Ishikawa (cell line): ENCODE measurements around the gene SRPK2.

Experiments
- CEBPB ChIP-seq: IDR thresholded peaks from 2 replicates; pipeline ENCODE4 v1.6.1; 2012
- CREB1 ChIP-seq: IDR thresholded peaks from 2 replicates; pipeline ENCODE4 v1.6.1; 2012; ENCODE audit warnings: low read depth
- EGR1 ChIP-seq: IDR thresholded peaks from 2 replicates; pipeline ENCODE4 v1.6.1; 2012
- EP300 ChIP-seq: IDR thresholded peaks from 2 replicates; pipeline ENCODE4 v1.6.1; 2012; ENCODE audit warnings: borderline replicate concordance
- FOXM1 ChIP-seq: IDR thresholded peaks from 2 replicates; pipeline ENCODE4 v1.6.1; 2012; ENCODE audit warnings: low read depth, borderline replicate concordance
- NFIC ChIP-seq: IDR thresholded peaks from 2 replicates; pipeline ENCODE4 v1.6.1; 2012
- RAD21 ChIP-seq: IDR thresholded peaks from 2 replicates; pipeline ENCODE4 v1.6.1; 2012; ENCODE audit warnings: low read depth
- TAF1 ChIP-seq: IDR thresholded peaks from 2 replicates; pipeline ENCODE4 v1.6.1; 2012; ENCODE audit warnings: low read depth, mild to moderate bottlenecking
- TCF12 ChIP-seq: IDR thresholded peaks from 2 replicates; pipeline ENCODE4 v1.6.1; 2012; ENCODE audit warnings: low read depth
- TEAD4 ChIP-seq: IDR thresholded peaks from 2 replicates; pipeline ENCODE4 v1.6.1; 2012
- YY1 ChIP-seq: IDR thresholded peaks from 2 replicates; pipeline ENCODE4 v1.6.1; 2012; ENCODE audit warnings: low read depth
- ZBTB7A ChIP-seq: IDR thresholded peaks from 2 replicates; pipeline ENCODE4 v1.6.1; 2012; ENCODE audit warnings: low read depth
- TF ChIP-seq, protein P1 (sequence below): IDR thresholded peaks from 2 replicates; pipeline ENCODE4 v1.6.1; 2012
- TF ChIP-seq, protein P2 (sequence below): IDR thresholded peaks from 2 replicates; pipeline ENCODE4 v1.6.1; 2012; ENCODE audit warnings: low read depth, mild to moderate bottlenecking
- TF ChIP-seq, protein P3 (sequence below): IDR thresholded peaks from 2 replicates; pipeline ENCODE4 v1.6.1; 2012

Gene SRPK2

DNA sequence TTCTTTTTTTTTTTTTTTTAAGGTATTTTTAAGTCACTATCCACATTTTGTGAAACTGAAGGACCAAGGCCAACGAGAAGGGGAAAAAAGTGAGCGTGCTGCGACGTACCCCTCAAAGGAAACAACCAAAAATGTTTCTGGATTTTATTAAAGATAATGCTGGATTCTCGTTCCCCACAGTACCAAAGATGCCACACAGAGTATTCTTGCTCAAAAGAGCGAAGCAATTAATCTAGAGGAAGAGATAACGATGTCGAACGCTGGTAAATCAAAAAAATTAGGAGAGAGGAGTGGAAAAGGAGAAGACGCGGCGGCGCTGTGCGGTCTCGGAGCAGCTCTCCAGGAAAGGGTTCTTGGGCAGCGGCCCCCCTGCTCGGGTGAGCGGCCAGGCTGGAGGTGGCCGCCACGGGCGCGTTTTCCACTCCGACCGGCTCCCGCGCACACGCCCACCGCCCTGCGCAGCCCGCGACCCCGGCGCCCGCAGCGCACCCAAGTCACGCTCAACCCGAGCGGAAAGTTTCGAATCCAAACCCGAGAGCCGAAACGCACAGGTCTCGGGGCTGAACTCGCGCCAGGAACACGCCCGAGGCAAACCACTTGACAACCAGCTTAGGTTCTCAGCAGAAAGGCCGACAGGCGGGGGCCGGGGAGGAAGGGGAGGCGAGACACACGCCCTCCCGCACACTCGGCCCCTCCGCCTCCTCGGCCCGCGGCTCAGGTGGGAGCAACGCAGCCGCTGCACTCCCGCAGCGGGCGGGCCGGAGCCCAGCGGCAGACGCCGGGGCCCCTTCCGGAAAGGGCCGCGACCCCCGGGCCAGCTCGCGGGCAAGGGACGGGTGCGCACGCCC is 989 bp downstream of the SRPK2 start:
- no peak for TF ChIP-seq EGR1
- no peak for TF ChIP-seq CREB1
- peak; percentile 94 for TF ChIP-seq ZBTB7A
- TF ChIP-seq TAF1: no peak
- no peak; the same call in 1 of the 2 replicates for TF ChIP-seq TCF12
- TF ChIP-seq FOXM1: no peak
- no peak for TF ChIP-seq CEBPB
- no peak for TF ChIP-seq EP300
- TF ChIP-seq, protein P1, sequence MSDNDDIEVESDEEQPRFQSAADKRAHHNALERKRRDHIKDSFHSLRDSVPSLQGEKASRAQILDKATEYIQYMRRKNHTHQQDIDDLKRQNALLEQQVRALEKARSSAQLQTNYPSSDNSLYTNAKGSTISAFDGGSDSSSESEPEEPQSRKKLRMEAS: peak; percentile 46; the same call in 1 of the 2 replicates

DNA sequence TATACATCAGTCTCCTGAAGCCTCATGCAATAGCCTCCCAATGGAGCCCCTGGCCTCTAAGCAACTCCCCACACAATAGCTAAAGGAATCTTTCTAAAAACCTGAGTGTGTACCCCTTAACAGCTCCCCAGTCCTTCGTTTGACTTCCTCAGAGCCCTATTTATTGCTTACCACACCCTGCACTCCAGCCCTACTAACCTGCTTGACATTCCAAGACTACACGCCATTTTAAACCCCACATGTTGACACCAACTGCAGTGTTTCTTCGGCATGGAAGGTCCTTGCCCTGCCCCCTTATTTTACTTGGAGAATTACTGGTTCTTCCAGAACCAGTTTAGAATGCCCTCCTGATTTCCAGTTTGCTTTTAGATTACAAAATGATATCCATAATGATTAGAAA is 10.8 kb downstream of the SRPK2 start:
- TF ChIP-seq EGR1 (no peak), CREB1 (no peak), RAD21 (no peak)
- TF ChIP-seq, protein P2, sequence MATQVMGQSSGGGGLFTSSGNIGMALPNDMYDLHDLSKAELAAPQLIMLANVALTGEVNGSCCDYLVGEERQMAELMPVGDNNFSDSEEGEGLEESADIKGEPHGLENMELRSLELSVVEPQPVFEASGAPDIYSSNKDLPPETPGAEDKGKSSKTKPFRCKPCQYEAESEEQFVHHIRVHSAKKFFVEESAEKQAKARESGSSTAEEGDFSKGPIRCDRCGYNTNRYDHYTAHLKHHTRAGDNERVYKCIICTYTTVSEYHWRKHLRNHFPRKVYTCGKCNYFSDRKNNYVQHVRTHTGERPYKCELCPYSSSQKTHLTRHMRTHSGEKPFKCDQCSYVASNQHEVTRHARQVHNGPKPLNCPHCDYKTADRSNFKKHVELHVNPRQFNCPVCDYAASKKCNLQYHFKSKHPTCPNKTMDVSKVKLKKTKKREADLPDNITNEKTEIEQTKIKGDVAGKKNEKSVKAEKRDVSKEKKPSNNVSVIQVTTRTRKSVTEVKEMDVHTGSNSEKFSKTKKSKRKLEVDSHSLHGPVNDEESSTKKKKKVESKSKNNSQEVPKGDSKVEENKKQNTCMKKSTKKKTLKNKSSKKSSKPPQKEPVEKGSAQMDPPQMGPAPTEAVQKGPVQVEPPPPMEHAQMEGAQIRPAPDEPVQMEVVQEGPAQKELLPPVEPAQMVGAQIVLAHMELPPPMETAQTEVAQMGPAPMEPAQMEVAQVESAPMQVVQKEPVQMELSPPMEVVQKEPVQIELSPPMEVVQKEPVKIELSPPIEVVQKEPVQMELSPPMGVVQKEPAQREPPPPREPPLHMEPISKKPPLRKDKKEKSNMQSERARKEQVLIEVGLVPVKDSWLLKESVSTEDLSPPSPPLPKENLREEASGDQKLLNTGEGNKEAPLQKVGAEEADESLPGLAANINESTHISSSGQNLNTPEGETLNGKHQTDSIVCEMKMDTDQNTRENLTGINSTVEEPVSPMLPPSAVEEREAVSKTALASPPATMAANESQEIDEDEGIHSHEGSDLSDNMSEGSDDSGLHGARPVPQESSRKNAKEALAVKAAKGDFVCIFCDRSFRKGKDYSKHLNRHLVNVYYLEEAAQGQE: no peak

DNA sequence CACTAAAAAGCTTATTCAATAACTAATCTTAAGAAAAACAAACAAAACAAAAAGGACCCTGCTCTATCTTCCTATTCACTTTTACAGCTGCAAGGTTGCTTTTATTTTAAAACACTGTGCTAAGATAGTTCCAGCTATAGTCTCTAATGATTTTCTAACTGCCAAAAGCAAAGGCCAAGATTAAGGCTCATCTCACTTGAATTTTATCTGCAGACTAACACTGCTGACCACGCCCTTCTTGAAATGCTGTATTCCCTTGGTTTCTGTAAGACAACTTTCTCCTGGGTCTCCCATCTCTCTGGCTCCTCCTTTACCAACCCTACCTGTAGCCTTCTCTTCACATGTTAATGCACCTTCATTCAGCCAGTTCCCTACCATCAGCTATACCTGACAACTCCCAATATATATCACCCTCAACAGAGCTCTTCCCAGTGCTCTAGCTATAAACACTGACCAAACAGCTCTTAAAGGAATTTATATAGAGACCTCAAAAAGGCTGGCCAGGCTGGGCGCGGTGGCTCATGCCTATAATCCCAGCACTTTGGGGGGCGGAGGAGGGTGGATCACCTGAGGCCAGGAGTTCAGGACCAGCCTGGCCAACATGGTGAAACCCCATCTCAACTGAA is 11.7 kb downstream of the SRPK2 start:
- TF ChIP-seq RAD21: no peak
- TF ChIP-seq, protein P3, sequence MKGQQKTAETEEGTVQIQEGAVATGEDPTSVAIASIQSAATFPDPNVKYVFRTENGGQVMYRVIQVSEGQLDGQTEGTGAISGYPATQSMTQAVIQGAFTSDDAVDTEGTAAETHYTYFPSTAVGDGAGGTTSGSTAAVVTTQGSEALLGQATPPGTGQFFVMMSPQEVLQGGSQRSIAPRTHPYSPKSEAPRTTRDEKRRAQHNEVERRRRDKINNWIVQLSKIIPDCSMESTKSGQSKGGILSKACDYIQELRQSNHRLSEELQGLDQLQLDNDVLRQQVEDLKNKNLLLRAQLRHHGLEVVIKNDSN: no peak
- TF ChIP-seq NFIC: no peak
- TF ChIP-seq TCF12: no peak

DNA sequence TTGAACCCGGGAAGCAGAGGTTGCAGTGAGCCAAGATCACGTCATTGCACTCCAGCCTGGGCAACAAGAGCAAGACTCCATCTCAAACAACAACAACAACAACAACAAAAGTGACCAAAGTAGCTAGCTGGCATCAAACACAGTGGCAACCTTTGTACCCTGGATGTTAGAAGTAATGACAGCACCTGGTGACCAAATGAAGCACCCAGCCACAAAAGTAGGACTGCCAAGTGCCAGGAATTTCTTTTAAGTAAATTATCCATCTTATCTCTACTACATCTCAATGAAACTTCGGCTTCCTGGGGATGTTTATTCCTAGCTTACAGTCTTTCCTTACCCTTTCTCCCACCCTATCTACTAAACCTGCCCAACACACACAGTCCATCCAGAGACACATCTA is 18.8 kb downstream of the SRPK2 start:
- TF ChIP-seq YY1: no peak
- no peak for TF ChIP-seq EGR1
- no peak for TF ChIP-seq CEBPB
- no peak for TF ChIP-seq FOXM1

DNA sequence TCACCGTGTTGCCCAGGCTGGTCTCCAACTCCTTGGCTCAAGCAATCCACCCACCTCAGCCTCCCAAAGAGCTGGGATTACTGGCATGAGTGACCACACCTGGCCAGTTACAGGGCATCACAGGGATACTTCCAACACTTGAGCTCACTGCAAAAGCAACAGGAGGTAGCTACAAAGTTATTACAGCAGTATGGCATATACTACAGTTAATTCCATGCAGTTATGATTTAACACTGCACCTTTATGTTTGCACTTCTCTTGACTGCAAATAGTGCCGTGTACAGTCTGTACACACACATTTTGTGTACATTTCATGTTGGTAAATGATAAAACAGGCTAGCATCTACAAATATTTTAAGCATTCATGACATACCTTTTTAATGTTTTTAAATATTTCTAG is 21.3 kb downstream of the SRPK2 start:
- TF ChIP-seq CREB1 (no peak), FOXM1 (no peak), ZBTB7A (no peak), NFIC (no peak), EP300 (no peak), YY1 (no peak), TAF1 (no peak), EGR1 (no peak), TCF12 (no peak), CEBPB (no peak)
- TF ChIP-seq, protein P1: no peak
- TF ChIP-seq, protein P2: no peak

DNA sequence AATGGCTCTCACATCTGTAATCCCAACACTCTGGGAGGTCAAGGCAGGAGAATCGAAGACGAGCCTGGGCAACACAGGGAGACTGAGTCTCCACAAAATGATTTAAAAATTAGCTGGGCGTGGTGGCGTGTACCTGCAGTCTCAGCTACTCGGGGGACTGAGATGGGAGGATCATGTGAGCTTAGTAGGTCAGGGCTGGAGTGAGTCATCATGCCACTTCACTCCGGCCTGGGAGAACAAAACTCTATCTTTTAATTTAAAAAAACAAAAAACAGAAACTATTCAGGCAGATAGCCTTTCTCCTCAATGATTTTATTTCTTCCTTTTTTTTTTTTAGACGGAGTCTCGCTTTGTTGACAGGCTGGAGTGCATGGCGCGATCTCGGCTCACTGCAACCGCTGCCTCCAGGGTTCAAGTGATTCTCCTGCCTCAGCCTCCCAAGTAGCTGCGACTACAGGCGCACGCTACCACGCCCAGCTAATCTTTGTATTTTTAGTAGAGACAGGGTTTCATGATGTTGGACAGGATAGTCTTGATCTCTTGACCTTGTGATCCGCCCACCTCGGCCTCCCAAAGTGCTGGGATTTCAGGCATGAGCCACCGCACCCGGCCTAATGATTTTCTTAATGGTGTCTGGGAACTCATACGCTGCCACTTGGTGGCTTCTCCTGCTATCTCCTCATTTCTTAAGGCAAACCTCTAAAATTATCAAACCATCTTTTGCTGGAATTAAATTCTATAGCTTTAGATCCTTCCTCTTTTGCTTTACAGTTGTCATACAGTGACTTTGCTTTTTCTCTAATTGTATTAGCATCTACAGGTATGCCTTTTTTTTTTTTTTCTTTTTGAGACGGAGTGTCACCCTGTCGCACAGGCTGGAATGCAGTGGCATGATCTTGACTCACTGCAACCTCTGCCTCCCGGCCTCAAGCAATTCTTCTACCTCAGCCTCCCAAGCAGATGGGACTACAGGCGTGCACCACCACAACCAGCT is 22.9 kb downstream of the SRPK2 start:
- no peak for TF ChIP-seq ZBTB7A
- no peak for TF ChIP-seq CEBPB
- no peak for TF ChIP-seq CREB1
- no peak for TF ChIP-seq TEAD4
- TF ChIP-seq FOXM1: no peak
- no peak for TF ChIP-seq TCF12
- TF ChIP-seq, protein P1: no peak
- TF ChIP-seq, protein P2: no peak
- TF ChIP-seq TAF1: no peak
- no peak for TF ChIP-seq EGR1
- no peak for TF ChIP-seq YY1
- TF ChIP-seq RAD21: no peak
